Neural cell (in vitro differentiated cells): ENCODE results near the gene PWP1. TPM values are rescaled to one million over a fixed set of nuclear protein-coding genes. Genes with fewer than 3 reads are reported as not detected.

Experiments used
- H2AFZ ChIP-seq: fragments of 200-600, 300-800 bp; sonication (generic), shearing (Covaris generic); 2 replicates; pipeline ENCODE4 v1.6.0; 2014; ENCODE audit warnings: low read depth, mild to moderate bottlenecking, antibody characterized with exemption, low read length, moderate library complexity
- H3F3A ChIP-seq: fragments of 200-600 bp; shearing (Covaris generic); 2 replicates; pipeline ENCODE4 v1.6.1; 2016; ENCODE audit warnings: mild to moderate bottlenecking, moderate library complexity, mixed read lengths, antibody characterized with exemption, low read length; ENCODE audit not compliant: insufficient read depth, poor library complexity, severe bottlenecking
- H3K27ac ChIP-seq: fragments of 200-600, 300-800 bp; sonication (generic), shearing (Covaris generic); 2 replicates; pipeline ENCODE4 v1.5.1; 2014; ENCODE audit warnings: mild to moderate bottlenecking, low read length, moderate library complexity
- H3K27me3 ChIP-seq: fragments of 300-800, 200-600 bp; sonication (generic), shearing (Covaris generic); 2 replicates; pipeline ENCODE4 v1.6.0; 2014; ENCODE audit warnings: mild to moderate bottlenecking, low read depth, low read length, moderate library complexity; ENCODE audit not compliant: insufficient read depth
- H3K36me3 ChIP-seq: fragments of 300-800, 200-600 bp; sonication (generic), shearing (Covaris generic); 2 replicates; pipeline ENCODE4 v1.5.1; 2014; ENCODE audit warnings: mild to moderate bottlenecking, antibody characterized with exemption, low read length, moderate library complexity; ENCODE audit not compliant: insufficient read depth
- H3K4me2 ChIP-seq: fragments of 300-800, 200-600 bp; sonication (generic), shearing (Covaris generic); 2 replicates; pipeline ENCODE4 v1.6.0; 2014; ENCODE audit warnings: mild to moderate bottlenecking, low read length
- H3K4me3 ChIP-seq: fragments of 300-800, 200-600 bp; sonication (generic), shearing (Covaris generic); 2 replicates; pipeline ENCODE4 v1.5.1; 2014; ENCODE audit warnings: mild to moderate bottlenecking, low read length, moderate library complexity
- H3K79me2 ChIP-seq: fragments of 200-600 bp; shearing (Covaris generic); replicated peaks from 2 replicates; pipeline ENCODE4 v1.6.0; 2014; ENCODE audit warnings: mild to moderate bottlenecking, low read length, moderate library complexity; ENCODE audit not compliant: insufficient read depth
- H3K9ac ChIP-seq: fragments of 300-800, 200-600 bp; sonication (generic), shearing (Covaris generic); 2 replicates; pipeline ENCODE4 v1.6.1; 2016; ENCODE audit warnings: mild to moderate bottlenecking, low read length, mixed read lengths
- H3K9me2 ChIP-seq: fragments of 200-600 bp; shearing (Covaris generic); 2 replicates; pipeline ENCODE4 v1.6.1; 2016; ENCODE audit warnings: mild to moderate bottlenecking, low read length, mixed read lengths; ENCODE audit not compliant: insufficient read depth
- H3K9me3 ChIP-seq: fragments of 200-600, 300-800 bp; sonication (generic), shearing (Covaris generic); 2 replicates; pipeline ENCODE4 v1.6.1; 2016; ENCODE audit warnings: mild to moderate bottlenecking, mixed run types, low read length, moderate library complexity, mixed read lengths
- H4K20me1 ChIP-seq: fragments of 200-600 bp; shearing (Covaris generic); 2 replicates; pipeline ENCODE4 v1.6.1; 2016; ENCODE audit warnings: mild to moderate bottlenecking, mixed run types; ENCODE audit not compliant: insufficient read depth
- EP300 ChIP-seq: fragments of 450-650 bp; conservative IDR thresholded peaks from 2 replicates; pipeline ENCODE4 v1.6.1; 2014; ENCODE audit warnings: antibody characterized with exemption, mild to moderate bottlenecking, moderate library complexity; ENCODE audit not compliant: poor library complexity, severe bottlenecking
- EZH2 ChIP-seq: fragments of 200-600, 300-800 bp; shearing (Covaris generic), sonication (generic); IDR thresholded peaks from 2 replicates; pipeline ENCODE4 v1.6.1; 2014; ENCODE audit warnings: antibody characterized with exemption, low read length, borderline replicate concordance, mild to moderate bottlenecking; ENCODE audit not compliant: insufficient read depth, poor library complexity, severe bottlenecking
- MXI1 ChIP-seq: fragments of 450-650 bp; conservative IDR thresholded peaks from 2 replicates; pipeline ENCODE4 v1.6.1; 2014; ENCODE audit warnings: antibody characterized with exemption, mild to moderate bottlenecking; ENCODE audit not compliant: poor library complexity, severe bottlenecking
- POLR2AphosphoS5 ChIP-seq: IDR thresholded peaks from 2 replicates; pipeline ENCODE4 v1.6.1; 2012
- RAD21 ChIP-seq: fragments of 450-650 bp; conservative IDR thresholded peaks from 2 replicates; pipeline ENCODE4 v1.6.1; 2014; ENCODE audit warnings: antibody characterized with exemption, mild to moderate bottlenecking, moderate library complexity
- REST ChIP-seq: IDR thresholded peaks from 2 replicates; pipeline ENCODE4 v1.6.1; 2012; ENCODE audit warnings: borderline replicate concordance
- SMC3 ChIP-seq: fragments of 450-650 bp; conservative IDR thresholded peaks from 2 replicates; pipeline ENCODE4 v1.6.1; 2014; ENCODE audit warnings: antibody characterized with exemption, mild to moderate bottlenecking, moderate library complexity; ENCODE audit not compliant: poor library complexity
- TAF1 ChIP-seq: IDR thresholded peaks from 2 replicates; pipeline ENCODE4 v1.6.1; 2012; ENCODE audit warnings: low read depth
- polyA plus RNA-seq: library from polyadenylated mRNA; depleted of rRNA; stranded (reverse); fragments of >200 nt; gene quantifications from 2 replicates; pipeline ENCODE4 v1.2.3, GENCODE V29; 2014
- TF ChIP-seq, protein P1 (sequence below): fragments of 450-650 bp; IDR thresholded peaks from 2 replicates; pipeline ENCODE4 v1.5.1; 2014; ENCODE audit warnings: antibody characterized with exemption, mild to moderate bottlenecking, moderate library complexity; ENCODE audit not compliant: poor library complexity, severe bottlenecking

PWP1 gene
- polyA plus RNA-seq, 1 donor from 2014 or later = 119 TPM

DNA sequence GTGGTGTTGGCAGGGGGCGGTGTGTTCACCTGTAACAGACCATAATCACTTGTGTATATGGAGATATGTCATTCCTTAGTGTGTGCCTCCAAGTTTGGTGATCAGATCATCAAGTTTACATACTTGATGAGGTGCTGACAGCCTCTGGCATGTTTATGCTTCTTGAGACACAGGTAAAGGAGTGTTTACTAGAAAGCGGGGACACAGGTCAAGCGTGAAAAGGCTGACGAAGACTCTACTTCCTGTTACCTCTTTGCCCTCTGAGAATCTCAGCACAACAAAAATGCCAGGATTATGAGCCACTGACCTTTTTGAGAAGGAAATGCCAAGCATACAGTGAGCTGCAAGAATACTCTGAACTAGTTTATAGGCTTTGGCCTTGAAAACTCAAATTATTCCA lies 45.8 kb downstream of the PWP1 start (continued):
- no peak for TF ChIP-seq RAD21
- no peak for TF ChIP-seq EZH2
- TF ChIP-seq EP300 = no peak

DNA sequence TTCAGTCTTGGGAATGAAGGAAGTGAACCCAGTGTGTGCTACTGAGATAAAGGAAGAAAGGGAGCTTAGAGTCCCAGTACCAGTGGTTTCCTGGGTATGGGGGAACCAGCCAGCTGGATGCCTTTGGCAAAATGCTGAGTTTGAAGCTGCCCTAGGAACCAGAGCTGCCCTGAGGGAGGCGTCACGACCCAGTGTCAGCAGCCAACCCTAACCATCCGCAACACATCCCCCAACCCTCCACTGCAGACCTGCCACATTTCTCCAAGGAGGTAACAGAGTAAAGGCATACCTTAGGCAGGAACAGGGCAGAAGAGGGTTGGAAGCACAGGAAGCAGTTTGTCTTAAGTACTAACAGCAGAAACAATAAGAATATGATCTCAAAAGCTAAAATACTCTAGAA lies 46.8 kb downstream of the PWP1 start:
- Histone ChIP-seq H4K20me1 (no peaks in the 10 kb centered on the region), H3K36me3 (peaks cover 6% of the 10 kb centered on the region), H3F3A (no peaks in the 10 kb centered on the region), H3K4me3 (no peak overlapping the region), H3K9me3 (no peaks in the 10 kb centered on the region), H3K27ac (no peak overlapping the region), H3K4me2 (no peak overlapping the region), H3K79me2 (no peaks in the 10 kb centered on the region), H3K9me2 (no peaks in the 10 kb centered on the region), H3K9ac (no peak overlapping the region), H3K27me3 (no peaks in the 10 kb centered on the region), H2AFZ (no peak overlapping the region)
- TF ChIP-seq POLR2AphosphoS5 (no peak), MXI1 (no peak), EZH2 (no peak), TAF1 (no peak), EP300 (no peak), RAD21 (no peak), REST (no peak), SMC3 (no peak)
- TF ChIP-seq, protein P1, sequence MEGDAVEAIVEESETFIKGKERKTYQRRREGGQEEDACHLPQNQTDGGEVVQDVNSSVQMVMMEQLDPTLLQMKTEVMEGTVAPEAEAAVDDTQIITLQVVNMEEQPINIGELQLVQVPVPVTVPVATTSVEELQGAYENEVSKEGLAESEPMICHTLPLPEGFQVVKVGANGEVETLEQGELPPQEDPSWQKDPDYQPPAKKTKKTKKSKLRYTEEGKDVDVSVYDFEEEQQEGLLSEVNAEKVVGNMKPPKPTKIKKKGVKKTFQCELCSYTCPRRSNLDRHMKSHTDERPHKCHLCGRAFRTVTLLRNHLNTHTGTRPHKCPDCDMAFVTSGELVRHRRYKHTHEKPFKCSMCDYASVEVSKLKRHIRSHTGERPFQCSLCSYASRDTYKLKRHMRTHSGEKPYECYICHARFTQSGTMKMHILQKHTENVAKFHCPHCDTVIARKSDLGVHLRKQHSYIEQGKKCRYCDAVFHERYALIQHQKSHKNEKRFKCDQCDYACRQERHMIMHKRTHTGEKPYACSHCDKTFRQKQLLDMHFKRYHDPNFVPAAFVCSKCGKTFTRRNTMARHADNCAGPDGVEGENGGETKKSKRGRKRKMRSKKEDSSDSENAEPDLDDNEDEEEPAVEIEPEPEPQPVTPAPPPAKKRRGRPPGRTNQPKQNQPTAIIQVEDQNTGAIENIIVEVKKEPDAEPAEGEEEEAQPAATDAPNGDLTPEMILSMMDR = no peak

GRCh38 chr12:107734139-107734538 lies 48.5 kb downstream of the PWP1 start:
- Histone ChIP-seq H2AFZ (no peak overlapping the region), H3K9me3 (no peaks in the 10 kb centered on the region), H3K27me3 (no peaks in the 10 kb centered on the region), H3K79me2 (no peaks in the 10 kb centered on the region), H3K4me3 (no peak overlapping the region), H3K36me3 (peaks cover 13% of the 10 kb centered on the region), H3K27ac (no peak overlapping the region), H3K4me2 (no peak overlapping the region), H3K9me2 (no peaks in the 10 kb centered on the region), H3F3A (no peaks in the 10 kb centered on the region), H4K20me1 (no peaks in the 10 kb centered on the region), H3K9ac (no peak overlapping the region)
- TF ChIP-seq, protein P1 = no peak
- TF ChIP-seq EP300 (no peak), REST (no peak), RAD21 (no peak), SMC3 (no peak), EZH2 (no peak), TAF1 (no peak), MXI1 (no peak), POLR2AphosphoS5 (no peak)
